HepG2 (cell line): ENCODE results near the gene ZFPL1. TPM values are rescaled to one million over a fixed set of nuclear protein-coding genes. Genes with fewer than 3 reads are reported as not detected.
A peak's percentile ranks its signal among the peaks of the same experiment; 100 is the strongest.

Experiments
- GMEB1 ChIP-seq: sonication (generic); formaldehyde crosslinking; IDR thresholded peaks from 2 replicates; pipeline ENCODE4 v1.5.1; 2020; ENCODE audit warnings: missing genetic modification reagents, mild to moderate bottlenecking, borderline replicate concordance
- HES4 ChIP-seq: sonication (generic); formaldehyde crosslinking; IDR thresholded peaks from 2 replicates; pipeline ENCODE4 v1.9.0; 2021; ENCODE audit warnings: mild to moderate bottlenecking, missing genetic modification reagents, borderline replicate concordance
- HNF4A ChIP-seq: sonication (generic); formaldehyde crosslinking; IDR thresholded peaks from 2 replicates; pipeline ENCODE4 v1.4.0; 2020; ENCODE audit warnings: missing genetic modification reagents
- LCORL ChIP-seq, 2 experiments: fragments of 450-650 bp in 1 of 2; sonication (generic) in 1 of 2; formaldehyde crosslinking in 1 of 2; IDR thresholded peaks; 2 replicates each; pipeline versions ENCODE4 v1.5.0 to v1.6.1; 2017 to 2020; ENCODE audit warnings: antibody characterized with exemption in 1 of 2, missing genetic modification reagents in 1 of 2
- NONO ChIP-seq, 2 experiments: fragments of 450-650 bp in 1 of 2; sonication (generic) in 1 of 2; formaldehyde crosslinking in 1 of 2; IDR thresholded peaks in 1 of 2; conservative IDR thresholded peaks in 1 of 2; 2 replicates each; pipeline versions ENCODE4 v1.6.1 to v1.8.0; 2017 to 2022; ENCODE audit warnings: mild to moderate bottlenecking in 1 of 2, missing genetic modification reagents in 1 of 2, moderate library complexity in 1 of 2
- PAXIP1 ChIP-seq: sonication (generic); formaldehyde crosslinking; conservative IDR thresholded peaks from 2 replicates; pipeline ENCODE4 v1.4.0; 2020; ENCODE audit warnings: mild to moderate bottlenecking, missing genetic modification reagents, moderate library complexity
- RFX3 ChIP-seq: IDR thresholded peaks from 2 replicates; pipeline ENCODE4 v1.6.1; 2016; ENCODE audit warnings: missing biosample characterization, missing genetic modification reagents
- polyA plus RNA-seq, 8 experiments: library from polyadenylated mRNA; depleted of rRNA in 3 of 8; stranded (reverse) in 7 of 8; unstranded in 1 of 8; fragments of >200 nt; fragmentation: Illumina TruSeq in 4 of 8; extraction: Trizol in 4 of 8; gene quantifications; 2 replicates each; pipeline versions ENCODE4 v1.2.1 to v1.2.3, GENCODE V29; 2011 to 2016; ENCODE audit warnings: low read depth in 4 of 8, missing spikeins in 1 of 8, mixed read lengths in 1 of 8; ENCODE audit not compliant: insufficient read depth in 1 of 8
- total RNA-seq, 5 experiments: library from RNA; depleted of rRNA; stranded (reverse); fragments of >200 nt; fragmentation: Illumina TruSeq; extraction: Trizol; gene quantifications; 2 replicates each; pipeline ENCODE4 v1.2.3, GENCODE V29; 2016; ENCODE audit warnings: low read depth in 1 of 5

Gene ZFPL1
- total and polyA plus RNA-seq, 2 of the 13 experiments (the other 11 are each of a cell fraction or from before 2014, with no cell fraction given): 32.2 to 56.0 TPM

- TF ChIP-seq PAXIP1 (peak; percentile 83), RFX3 (CRISPR knock-in tag) (no peak), HES4 (no peak), NONO (IDR thresholded peaks at IDR 0.05) (no peak), NONO (CRISPR knock-in tag; conservative IDR thresholded peaks at IDR 0.05) (0 out of 2 replicates have a peak, but pooled peaks have one; percentile 35), LCORL (IDR thresholded peaks at IDR 0.05) (no peak), LCORL (CRISPR knock-in tag; IDR thresholded peaks at IDR 0.05) (0 out of 2 replicates have a peak, but pooled peaks have one; percentile 39), GMEB1 (CRISPR knock-in tag) (0 out of 2 replicates have a peak, but pooled peaks have one; percentile 15), HNF4A (CRISPR knock-in tag) (peak; percentile 53)
- TF ChIP-seq, all 625 proteins: peak for 19
Observed at GRCh38 chr11:65065851-65066250, 18.2 kb upstream of the ZFPL1 start (continued).
